H9 (cell line): Measurements from ENCODE around the gene NDRG4. TPM values are rescaled to one million over a fixed set of nuclear protein-coding genes. Genes with fewer than 3 reads are reported as not detected.

Source experiments
- DNase-seq: peaks from one replicate; pipeline ENCODE4 v3.0.0-alpha.2; 2017
- H2AFZ ChIP-seq: one replicate; pipeline ENCODE4 v1.6.1; 2013; ENCODE audit warnings: mild to moderate bottlenecking, low read length, control low read depth, moderate library complexity
- H2AK5ac ChIP-seq: 2 replicates; pipeline ENCODE4 v1.6.1; 2013; ENCODE audit warnings: low read length, control low read depth, mixed read lengths; ENCODE audit not compliant: insufficient read length
- H2BK120ac ChIP-seq: one replicate; pipeline ENCODE4 v1.6.1; 2013; ENCODE audit warnings: low read depth, mild to moderate bottlenecking, low read length, control low read depth, inconsistent platforms; ENCODE audit not compliant: poor library complexity, severe bottlenecking
- H2BK12ac ChIP-seq: 2 replicates; pipeline ENCODE4 v1.6.1; 2013; ENCODE audit warnings: low read length, control low read depth, mixed read lengths, low read depth; ENCODE audit not compliant: insufficient read length
- H2BK15ac ChIP-seq: 2 replicates; pipeline ENCODE4 v1.6.1; 2013; ENCODE audit warnings: low read depth, low read length, control low read depth
- H2BK20ac ChIP-seq: one replicate; pipeline ENCODE4 v1.6.1; 2013; ENCODE audit warnings: low read depth, mild to moderate bottlenecking, low read length, control low read depth, inconsistent platforms; ENCODE audit not compliant: poor library complexity, severe bottlenecking
- H2BK5ac ChIP-seq: 2 replicates; pipeline ENCODE4 v1.6.1; 2013; ENCODE audit warnings: low read length, control low read depth, mixed read lengths; ENCODE audit not compliant: insufficient read length
- H3K14ac ChIP-seq: 2 replicates; pipeline ENCODE4 v1.6.1; 2013; ENCODE audit warnings: low read length, control low read depth; ENCODE audit not compliant: insufficient read depth
- H3K18ac ChIP-seq: 2 replicates; pipeline ENCODE4 v1.6.1; 2013; ENCODE audit warnings: low read depth, mild to moderate bottlenecking, mixed read lengths, low read length, control low read depth; ENCODE audit not compliant: insufficient read length
- H3K23ac ChIP-seq: 2 replicates; pipeline ENCODE4 v1.6.1; 2013; ENCODE audit warnings: low read length, control low read depth, mixed read lengths, low read depth; ENCODE audit not compliant: insufficient read length
- H3K23me2 ChIP-seq: 2 replicates; pipeline ENCODE4 v1.6.1; 2013; ENCODE audit warnings: low read depth, mild to moderate bottlenecking, mixed read lengths, low read length, control low read depth; ENCODE audit not compliant: insufficient read length, poor library complexity, severe bottlenecking
- H3K27ac ChIP-seq: 2 replicates; pipeline ENCODE4 v1.5.1; 2013; ENCODE audit warnings: low read length, control low read depth, mixed read lengths, low read depth; ENCODE audit not compliant: insufficient read length
- H3K27me3 ChIP-seq: 2 replicates; pipeline ENCODE4 v1.6.1; 2013; ENCODE audit warnings: low read length, control low read depth, inconsistent platforms; ENCODE audit not compliant: insufficient read depth
- H3K4ac ChIP-seq: 2 replicates; pipeline ENCODE4 v1.6.1; 2013; ENCODE audit warnings: low read depth, mild to moderate bottlenecking, control low read depth, inconsistent platforms, low read length, moderate library complexity
- H3K4me1 ChIP-seq: 2 replicates; pipeline ENCODE4 v1.6.1; 2013; ENCODE audit warnings: low read length, control low read depth, inconsistent platforms; ENCODE audit not compliant: insufficient read depth
- H3K4me2 ChIP-seq: 2 replicates; pipeline ENCODE4 v1.6.1; 2013; ENCODE audit warnings: low read length, control low read depth, mixed read lengths; ENCODE audit not compliant: insufficient read length, insufficient read depth
- H3K56ac ChIP-seq: 2 replicates; pipeline ENCODE4 v1.6.1; 2013; ENCODE audit warnings: low read depth, mild to moderate bottlenecking, mixed read lengths, low read length, control low read depth; ENCODE audit not compliant: insufficient read length
- H3K79me1 ChIP-seq: 2 replicates; pipeline ENCODE4 v1.6.1; 2013; ENCODE audit warnings: low read depth, mild to moderate bottlenecking, moderate library complexity, low read length, control low read depth, inconsistent platforms; ENCODE audit not compliant: insufficient read depth, poor library complexity, severe bottlenecking
- H3K79me2 ChIP-seq: 2 replicates; pipeline ENCODE4 v1.6.1; 2013; ENCODE audit warnings: low read length, control low read depth, inconsistent platforms; ENCODE audit not compliant: insufficient read depth
- H3K9ac ChIP-seq: 2 replicates; pipeline ENCODE4 v1.6.1; 2013; ENCODE audit warnings: low read length, control low read depth, mixed read lengths; ENCODE audit not compliant: insufficient read length; ENCODE audit errors: extremely low read depth
- H3K9me3 ChIP-seq: one replicate; pipeline ENCODE4 v1.6.1; 2013; ENCODE audit warnings: low read depth, low read length, inconsistent platforms; ENCODE audit not compliant: control insufficient read depth
- H3T11ph ChIP-seq: one replicate; pipeline ENCODE4 v1.6.1; 2013; ENCODE audit warnings: mild to moderate bottlenecking, low read length, control low read depth, inconsistent platforms
- H4K20me1 ChIP-seq: one replicate; pipeline ENCODE4 v1.6.1; 2013; ENCODE audit not compliant: control insufficient read depth, insufficient read length, insufficient read depth
- H4K5ac ChIP-seq: 2 replicates; pipeline ENCODE4 v1.6.1; 2013; ENCODE audit warnings: low read depth, mild to moderate bottlenecking, mixed read lengths, low read length, control low read depth; ENCODE audit not compliant: insufficient read length
- H4K8ac ChIP-seq: replicated peaks from 2 replicates; pipeline ENCODE4 v1.6.1; 2013; ENCODE audit warnings: low read length, control low read depth, mixed read lengths, low read depth; ENCODE audit not compliant: insufficient read length
- H4K91ac ChIP-seq: 2 replicates; pipeline ENCODE4 v1.6.1; 2013; ENCODE audit warnings: low read depth, mild to moderate bottlenecking, moderate library complexity, mixed read lengths, low read length, control low read depth; ENCODE audit not compliant: insufficient read length
- H3K27ac Mint-ChIP-seq, 3 experiments: 2 replicates in 2 of 3; 3 replicates in 1 of 3; pipeline ENCODE4 v1.8.0; 2020 to 2021; ENCODE audit warnings: mixed read lengths in 3 of 3, mild to moderate bottlenecking in 1 of 3, moderate library complexity in 1 of 3
- H3K27me3 Mint-ChIP-seq: 2 replicates; pipeline ENCODE4 v1.8.0; 2021; ENCODE audit warnings: low read depth, mild to moderate bottlenecking, moderate library complexity, mixed read lengths
- H3K36me3 Mint-ChIP-seq, 3 experiments: 2 replicates in 2 of 3; 3 replicates in 1 of 3; pipeline ENCODE4 v1.8.0; 2020 to 2021; ENCODE audit warnings: low read depth in 3 of 3, mixed read lengths in 3 of 3; ENCODE audit not compliant: insufficient read depth in 1 of 3
- H3K4me1 Mint-ChIP-seq, 2 experiments: 2 replicates each; pipeline ENCODE4 v1.8.0; 2020; ENCODE audit warnings: mixed read lengths in 2 of 2
- H3K4me3 Mint-ChIP-seq, 2 experiments: 2 replicates in 1 of 2; 3 replicates in 1 of 2; pipeline ENCODE4 v1.8.0; 2020 to 2021; ENCODE audit warnings: mild to moderate bottlenecking in 2 of 2, mixed read lengths in 2 of 2, moderate library complexity in 1 of 2
- H3K9me3 Mint-ChIP-seq, 2 experiments: 2 replicates in 1 of 2; 3 replicates in 1 of 2; pipeline ENCODE4 v1.8.0; 2020; ENCODE audit warnings: mild to moderate bottlenecking in 2 of 2, mixed read lengths in 2 of 2, moderate library complexity in 1 of 2
- CTCF ChIP-seq: fragments of 200-600 bp; sonication (generic); conservative IDR thresholded peaks from 3 replicates; pipeline ENCODE4 v1.8.0; 2021; ENCODE audit warnings: antibody characterized with exemption, mild to moderate bottlenecking
- WGBS: extraction: QIAGEN DNeasy Blood & Tissue Kit; methylation state at CpG from one replicate; pipeline ENCODE4 v1.1.7; 2013; ENCODE audit warnings: missing lambda C conversion rate, low lambda C conversion rate, mixed read lengths; ENCODE audit not compliant: insufficient read length; ENCODE audit errors: extremely low coverage; 5-methylcytosine and 5-hydroxymethylcytosine counted together
- total RNA-seq: library from RNA; stranded (reverse); gene quantifications from 2 replicates; pipeline ENCODE4 v1.2.1, GENCODE V29; 2021

Gene NDRG4
- total RNA-seq, 1 experiment from 2014 or later, result 18.6 TPM

DNA sequence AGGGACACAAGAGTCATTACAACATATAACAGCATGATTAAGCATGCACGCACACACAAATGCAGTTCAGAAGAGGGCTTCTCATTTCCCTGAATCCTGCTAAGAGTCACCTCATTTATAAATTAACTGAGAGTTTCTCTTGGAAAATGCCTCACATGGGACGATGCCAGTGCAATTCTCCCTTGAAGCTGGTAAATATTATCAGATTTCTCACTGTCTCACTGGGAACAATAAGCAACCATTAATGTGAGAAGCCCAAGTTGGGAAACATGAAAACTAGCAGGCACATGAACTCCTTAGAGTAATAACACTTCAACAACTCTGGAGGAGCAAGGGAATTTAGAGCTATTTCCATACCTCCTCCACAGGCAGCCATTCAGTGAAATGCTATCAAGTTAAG is 41.8 kb downstream of the NDRG4 start:
- no peak for DNase-seq
- no peaks in the 10 kb centered on the region for H3K79me1 ChIP-seq
- no peak overlapping the region for H3K9ac ChIP-seq
- no peak overlapping the region for H3K4me2 ChIP-seq
- H4K91ac ChIP-seq, result no peak overlapping the region
- H3K4me1 Mint-ChIP-seq, result no peaks in the 10 kb centered on the region
- H3K27ac Mint-ChIP-seq, result no peak overlapping the region
- H4K20me1 ChIP-seq, result no peaks in the 10 kb centered on the region
- no peak overlapping the region for H3K27ac ChIP-seq
- no peak overlapping the region for H4K8ac ChIP-seq
- H3T11ph ChIP-seq, result no peak overlapping the region
- no peak overlapping the region for H3K56ac ChIP-seq
- H3K27me3 Mint-ChIP-seq, result no peaks in the 10 kb centered on the region; the same call in 1 of the 2 replicates
- H3K79me2 ChIP-seq, result no peaks in the 10 kb centered on the region
- H3K4me1 ChIP-seq, result no peaks in the 10 kb centered on the region
- no peaks in the 10 kb centered on the region for H3K23me2 ChIP-seq
- H2AK5ac ChIP-seq, result no peak overlapping the region
- H3K23ac ChIP-seq, result no peak overlapping the region
- H2AFZ ChIP-seq, result no peak overlapping the region
- no peaks in the 10 kb centered on the region for H3K9me3 ChIP-seq
- H2BK15ac ChIP-seq, result no peak overlapping the region
- H2BK120ac ChIP-seq, result no peak overlapping the region
- no peaks in the 10 kb centered on the region for H3K9me3 Mint-ChIP-seq
- no peak overlapping the region for H2BK5ac ChIP-seq
- no peaks in the 10 kb centered on the region for H3K27me3 ChIP-seq
- no peak overlapping the region for H2BK12ac ChIP-seq
- no peak overlapping the region for H3K4me3 Mint-ChIP-seq
- peaks cover 62 to 96% (median 91%) of the 10 kb centered on the region in 3 experiments for H3K36me3 Mint-ChIP-seq
- TF ChIP-seq CTCF, result no peak
- H4K5ac ChIP-seq, result no peak overlapping the region
- no peak overlapping the region for H3K14ac ChIP-seq
- no CpG with 5 or more reads among the region's 2 CpGs for WGBS
- no peak overlapping the region for H3K4ac ChIP-seq
- H3K18ac ChIP-seq, result no peak overlapping the region
- H2BK20ac ChIP-seq, result no peak overlapping the region
